Vagina (tissue), 2 donors: ENCODE results near the gene E4F1. TPM values are rescaled to one million over a fixed set of nuclear protein-coding genes. Genes with fewer than 3 reads are reported as not detected.

Source experiments
- DNase-seq, 2 donors: peaks; one replicate each; pipeline ENCODE4 v3.0.0-alpha.2; 2017; ENCODE audit errors: extremely low spot score in 2 of 2
- H3K27ac ChIP-seq: fragments of 200-600 bp; sonication (generic); one replicate; pipeline ENCODE4 v1.5.1; 2019
- H3K27me3 ChIP-seq: fragments of 200-600 bp; sonication (generic); one replicate; pipeline ENCODE4 v1.5.1; 2019
- H3K36me3 ChIP-seq, 2 donors: fragments of 200-600 bp; sonication (generic); one replicate each; pipeline ENCODE4 v1.5.1; 2017 to 2019
- H3K4me1 ChIP-seq: fragments of 200-600 bp; sonication (generic); one replicate; pipeline ENCODE4 v1.5.1; 2019
- H3K4me3 ChIP-seq, 2 donors: fragments of 200-600 bp; sonication (generic); 1 replicate in 1 of 2; 2 replicates in 1 of 2; pipeline ENCODE4 v1.5.1; 2016 to 2019
- H3K9me3 ChIP-seq: fragments of 200-600 bp; sonication (generic); one replicate; pipeline ENCODE4 v1.5.1; 2019
- POLR2A ChIP-seq, 2 donors: fragments of 450-650 bp; IDR thresholded peaks; one replicate each; pipeline ENCODE4 v1.6.1; 2017; ENCODE audit warnings: antibody characterized with exemption in 2 of 2, mild to moderate bottlenecking in 2 of 2, moderate library complexity in 2 of 2
- POLR2AphosphoS5 ChIP-seq, 2 donors: sonication (generic); formaldehyde crosslinking; IDR thresholded peaks; one replicate each; pipeline ENCODE4 v1.9.0; 2017; ENCODE audit warnings: antibody characterized with exemption in 2 of 2, mild to moderate bottlenecking in 2 of 2, low read depth in 1 of 2; ENCODE audit not compliant: insufficient read depth in 1 of 2
- intact Hi-C: fragments of 100-400 bp; cut with DNase I; formaldehyde crosslinking; loops from one replicate; pipeline ENCODE4 v1.15.1; 2023
- total RNA-seq: library from RNA; depleted of rRNA; stranded (reverse); fragments of >200 nt; gene quantifications from one replicate; pipeline ENCODE4 v1.2.3, GENCODE V29; 2016
- TF ChIP-seq, protein P1 (sequence below), 3 experiments: fragments of 450-650 bp in 2 of 3; fragments of 200-600 bp in 1 of 3; sonication (generic) in 1 of 3; IDR thresholded peaks; one replicate each; pipeline ENCODE4 v1.5.1; 2017 to 2019; ENCODE audit warnings: antibody characterized with exemption in 3 of 3, mild to moderate bottlenecking in 2 of 3, moderate library complexity in 2 of 3

The E4F1 gene
- total RNA-seq, 1 donor from 2014 or later: 70.0 TPM

DNA sequence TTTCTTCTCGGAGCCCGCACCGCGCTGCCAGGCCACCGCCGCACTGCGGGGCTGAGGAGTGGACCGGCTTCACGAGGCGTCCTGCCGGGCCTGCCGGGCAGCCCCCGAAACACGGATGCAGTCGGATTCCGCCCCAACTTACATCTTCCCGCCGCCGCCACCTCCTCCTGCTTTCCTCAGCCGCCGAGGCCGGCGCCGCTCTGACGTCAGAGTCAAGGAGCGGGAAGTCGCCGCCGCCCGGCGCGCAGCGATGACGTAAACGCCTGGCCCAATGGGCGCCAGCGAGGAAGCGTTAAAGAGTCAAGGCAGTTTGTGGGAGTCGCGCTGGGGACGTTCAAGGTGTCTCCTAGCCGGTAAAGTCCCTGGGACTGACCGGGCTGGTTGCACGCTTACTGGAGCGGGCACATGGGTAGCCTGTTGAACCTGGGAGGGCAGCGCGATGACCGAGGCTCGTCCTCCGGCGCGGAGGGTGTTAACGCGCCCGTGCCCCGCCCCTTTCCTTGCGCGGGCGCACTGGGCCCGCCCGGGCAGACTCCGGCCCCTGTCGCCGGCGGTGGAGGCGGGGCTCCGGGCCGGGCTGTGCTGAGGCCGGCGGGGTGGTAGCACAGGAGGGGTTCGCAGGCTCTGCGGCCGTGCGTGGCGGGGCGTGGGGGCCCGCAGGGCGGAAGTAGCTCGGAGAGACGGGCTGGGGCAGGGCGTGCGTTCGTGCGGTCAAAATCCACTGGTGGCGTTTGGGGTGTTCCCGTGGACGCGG is 44.7 kb downstream of the E4F1 start, which contains the start of gene RNPS1:
RNPS1 (minus strand) TSS at position 214 of the 754 bp plus-strand sequence. CDS start 3,483 bp downstream, outside the sequence.
- H3K4me1 ChIP-seq: peaks cover 47% of the 10 kb centered on the region
- peak within 1 kb of the TSS; percentile 96 for H3K27ac ChIP-seq
- TF ChIP-seq POLR2A (IDR thresholded peaks at IDR 0.05): peak in 1 of 2 donors; percentile 98
- TF ChIP-seq, protein P1, sequence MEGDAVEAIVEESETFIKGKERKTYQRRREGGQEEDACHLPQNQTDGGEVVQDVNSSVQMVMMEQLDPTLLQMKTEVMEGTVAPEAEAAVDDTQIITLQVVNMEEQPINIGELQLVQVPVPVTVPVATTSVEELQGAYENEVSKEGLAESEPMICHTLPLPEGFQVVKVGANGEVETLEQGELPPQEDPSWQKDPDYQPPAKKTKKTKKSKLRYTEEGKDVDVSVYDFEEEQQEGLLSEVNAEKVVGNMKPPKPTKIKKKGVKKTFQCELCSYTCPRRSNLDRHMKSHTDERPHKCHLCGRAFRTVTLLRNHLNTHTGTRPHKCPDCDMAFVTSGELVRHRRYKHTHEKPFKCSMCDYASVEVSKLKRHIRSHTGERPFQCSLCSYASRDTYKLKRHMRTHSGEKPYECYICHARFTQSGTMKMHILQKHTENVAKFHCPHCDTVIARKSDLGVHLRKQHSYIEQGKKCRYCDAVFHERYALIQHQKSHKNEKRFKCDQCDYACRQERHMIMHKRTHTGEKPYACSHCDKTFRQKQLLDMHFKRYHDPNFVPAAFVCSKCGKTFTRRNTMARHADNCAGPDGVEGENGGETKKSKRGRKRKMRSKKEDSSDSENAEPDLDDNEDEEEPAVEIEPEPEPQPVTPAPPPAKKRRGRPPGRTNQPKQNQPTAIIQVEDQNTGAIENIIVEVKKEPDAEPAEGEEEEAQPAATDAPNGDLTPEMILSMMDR (IDR thresholded peaks at IDR 0.05): no peak
- TF ChIP-seq POLR2AphosphoS5 (IDR thresholded peaks at IDR 0.05; ENCODE audit: insufficient read depth in 1 of 2, low read depth in 1 of 2): peak; percentile 96 to 100
- no peaks in the 10 kb centered on the region for H3K27me3 ChIP-seq
- peak within 1 kb of the TSS; percentile 77 to 93 for H3K4me3 ChIP-seq
- DNase-seq: peak; percentile 97 to 98
- H3K9me3 ChIP-seq: no peaks in the 10 kb centered on the region
- H3K36me3 ChIP-seq: peaks cover 0 to 8% of the 10 kb centered on the region in 2 donors
- intact Hi-C loops: no loop called here

DNA sequence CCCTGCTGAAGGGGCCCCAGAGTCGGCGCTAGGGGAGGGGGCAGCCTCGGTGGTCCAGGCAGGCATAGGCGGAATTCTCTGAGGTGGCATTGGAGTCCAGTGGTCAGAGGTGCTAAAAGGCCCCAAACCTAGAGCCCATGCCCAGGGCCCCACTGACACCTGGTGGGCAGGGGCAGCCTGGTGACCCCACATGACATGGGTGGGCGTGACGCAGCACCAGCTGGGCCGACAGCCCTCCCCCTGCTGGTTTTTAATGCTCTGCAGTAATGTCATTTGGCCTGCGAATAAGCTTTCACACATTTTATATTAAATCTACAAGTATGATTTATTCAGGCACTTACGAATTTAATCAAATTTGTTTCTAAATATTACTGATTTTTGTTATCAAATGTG is 46.7 kb downstream of the E4F1 start:
- no peak for DNase-seq
- no peak overlapping the region for H3K27ac ChIP-seq
- H3K4me1 ChIP-seq: peaks cover 45% of the 10 kb centered on the region
- H3K9me3 ChIP-seq: no peaks in the 10 kb centered on the region
- no peaks in the 10 kb centered on the region for H3K36me3 ChIP-seq
- intact Hi-C loops: no loop called here
- TF ChIP-seq POLR2A (IDR thresholded peaks at IDR 0.05) (no peak), POLR2AphosphoS5 (IDR thresholded peaks at IDR 0.05; ENCODE audit: insufficient read depth in 1 of 2, low read depth in 1 of 2) (no peak)
- TF ChIP-seq, protein P1 (IDR thresholded peaks at IDR 0.05): no peak
- no peak overlapping the region for H3K4me3 ChIP-seq
- H3K27me3 ChIP-seq: no peaks in the 10 kb centered on the region

DNA sequence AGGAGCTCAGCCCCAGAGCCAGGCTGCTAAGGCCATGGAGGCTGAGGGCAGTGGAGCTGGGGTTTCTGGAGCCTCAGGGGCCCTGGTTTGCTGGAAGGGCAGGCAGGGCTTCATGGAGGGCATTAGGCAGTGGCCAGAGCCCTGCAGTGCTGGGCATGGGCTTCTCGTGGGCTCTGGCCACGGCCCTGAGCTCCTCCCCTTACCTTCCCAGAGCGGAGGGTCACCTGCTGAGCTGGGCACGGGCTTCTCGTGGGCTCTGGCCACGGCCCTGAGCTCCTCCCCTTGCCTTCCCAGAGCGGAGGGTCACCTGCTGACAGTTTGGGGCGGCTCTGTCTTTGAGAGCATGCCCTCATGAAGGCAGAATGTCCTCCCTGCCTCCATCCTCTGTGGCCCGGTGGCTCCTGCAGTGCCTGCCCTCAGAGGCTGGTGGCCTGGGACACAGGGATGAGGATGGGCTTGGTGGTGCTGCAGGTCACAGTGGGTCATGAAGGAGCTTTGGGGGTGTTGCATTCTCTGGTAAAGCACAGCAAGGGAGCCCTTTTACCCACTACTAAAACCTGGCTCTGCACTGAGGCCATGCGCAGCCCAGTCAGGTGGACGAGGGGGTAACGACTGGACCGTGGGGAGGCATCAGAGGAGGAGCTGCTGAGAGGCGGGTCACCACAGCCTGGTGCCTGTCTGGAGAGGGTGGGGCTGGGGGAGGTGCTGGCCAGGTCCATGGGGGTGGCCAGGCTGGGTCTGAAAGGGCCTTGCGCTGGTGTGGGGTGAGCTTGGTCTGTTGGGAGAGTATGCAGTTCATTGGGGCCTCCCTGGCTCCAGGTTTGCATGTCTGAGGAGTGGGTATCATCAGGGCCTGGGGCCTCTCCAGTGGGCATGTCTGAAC is 47.4 kb downstream of the E4F1 start:
- H3K27ac ChIP-seq: no peak overlapping the region
- H3K4me1 ChIP-seq: peaks cover 38% of the 10 kb centered on the region
- no peaks in the 10 kb centered on the region for H3K36me3 ChIP-seq
- intact Hi-C loops: no loop called here
- H3K9me3 ChIP-seq: no peaks in the 10 kb centered on the region
- no peak overlapping the region for H3K4me3 ChIP-seq
- TF ChIP-seq, protein P1 (IDR thresholded peaks at IDR 0.05): no peak
- TF ChIP-seq POLR2A (IDR thresholded peaks at IDR 0.05) (no peak), POLR2AphosphoS5 (IDR thresholded peaks at IDR 0.05; ENCODE audit: insufficient read depth in 1 of 2, low read depth in 1 of 2) (no peak)
- DNase-seq: no peak
- H3K27me3 ChIP-seq: no peaks in the 10 kb centered on the region

DNA sequence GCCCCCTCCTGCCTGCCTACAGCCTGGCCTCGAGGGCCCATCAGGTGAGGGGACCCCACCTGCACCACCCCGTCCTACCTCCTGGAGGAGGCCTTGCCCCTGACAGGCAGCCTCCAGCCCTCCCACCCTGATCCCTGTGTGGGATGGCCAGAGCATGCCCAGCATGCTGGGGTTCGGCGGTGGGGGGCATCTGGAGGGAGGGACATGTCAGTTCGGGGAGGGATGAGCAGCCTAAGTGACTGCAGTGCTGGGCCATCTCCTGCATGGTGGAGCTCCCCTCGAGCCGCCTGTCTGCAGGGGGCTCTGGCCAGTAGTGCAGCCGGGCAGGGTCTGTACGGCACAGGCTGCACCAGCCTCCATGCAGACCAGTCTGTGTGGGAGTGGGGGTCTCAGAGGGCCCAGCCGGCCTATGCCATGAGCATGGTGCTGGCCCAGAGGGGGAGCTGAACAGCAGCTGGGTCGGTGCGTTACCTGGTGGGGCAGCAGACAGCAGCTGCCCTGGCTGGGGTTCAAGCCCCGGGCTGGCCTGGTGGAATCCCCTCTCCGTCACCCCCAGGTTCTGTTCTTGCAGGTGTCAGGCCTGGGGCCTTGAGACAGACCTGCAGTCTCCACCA is 48.6 kb downstream of the E4F1 start:
- peaks cover 27% of the 10 kb centered on the region for H3K4me1 ChIP-seq
- H3K36me3 ChIP-seq: no peaks in the 10 kb centered on the region
- TF ChIP-seq POLR2A (IDR thresholded peaks at IDR 0.05): no peak
- no peak for TF ChIP-seq POLR2AphosphoS5 (IDR thresholded peaks at IDR 0.05; ENCODE audit: insufficient read depth in 1 of 2, low read depth in 1 of 2)
- TF ChIP-seq, protein P1 (IDR thresholded peaks at IDR 0.05): no peak
- H3K9me3 ChIP-seq: no peaks in the 10 kb centered on the region
- intact Hi-C loops: no loop called here
- no peak overlapping the region for H3K4me3 ChIP-seq
- no peak for DNase-seq
- H3K27me3 ChIP-seq: no peaks in the 10 kb centered on the region
- no peak overlapping the region for H3K27ac ChIP-seq
